ENCODE data around the gene ARL6IP5.

The ARL6IP5 gene

GRCh38 chr3:69118555-69118954 is 33.8 kb downstream of the ARL6IP5 start:
- no peak for DNase-seq

GRCh38 chr3:69119138-69119537 is 34.4 kb downstream of the ARL6IP5 start:
- DNase-seq = no peak

GRCh38 chr3:69119681-69120080 is 34.9 kb downstream of the ARL6IP5 start:
- no peak for DNase-seq

- DNase-seq = peak; percentile 2 to 83
Observed at GRCh38 chr3:69120879-69121464, 36.2 kb downstream of the ARL6IP5 start.

- no peak for DNase-seq
Observed at GRCh38 chr3:69121513-69121912, 36.8 kb downstream of the ARL6IP5 start.

- no peak for DNase-seq
Observed at GRCh38 chr3:69121950-69122349, 37.2 kb downstream of the ARL6IP5 start.

- no peak for DNase-seq
Observed at GRCh38 chr3:69122403-69122802, 37.7 kb downstream of the ARL6IP5 start, which contains the start of gene LMOD3. Gene LMOD3 (minus strand): TSS chr3:69122595. CDS start chr3:69122386, 209 bp downstream.

GRCh38 chr3:69126216-69126615 is 41.5 kb downstream of the ARL6IP5 start:
- DNase-seq = no peak

- DNase-seq = no peak
Observed at GRCh38 chr3:69126999-69127398, 42.3 kb downstream of the ARL6IP5 start.

- DNase-seq = no peak
Observed at GRCh38 chr3:69128509-69128908, 43.8 kb downstream of the ARL6IP5 start.

- no peak for DNase-seq
Observed at GRCh38 chr3:69129531-69129930, 44.8 kb downstream of the ARL6IP5 start.

- no peak for DNase-seq
Observed at GRCh38 chr3:69130689-69131088, 46.0 kb downstream of the ARL6IP5 start.

GRCh38 chr3:69137005-69137404 is 52.3 kb downstream of the ARL6IP5 start:
- DNase-seq = no peak

GRCh38 chr3:69137412-69137811 is 52.7 kb downstream of the ARL6IP5 start:
- DNase-seq = no peak

GRCh38 chr3:69141313-69141712 is 56.6 kb downstream of the ARL6IP5 start:
- no peak for DNase-seq

- no peak for DNase-seq
Observed at GRCh38 chr3:69142090-69142489, 57.4 kb downstream of the ARL6IP5 start.

- DNase-seq = no peak
Observed at GRCh38 chr3:69142797-69143454, 58.2 kb downstream of the ARL6IP5 start.

- DNase-seq = no peak
Observed at GRCh38 chr3:69143612-69144011, 58.9 kb downstream of the ARL6IP5 start.

GRCh38 chr3:69144631-69145245 is 60.0 kb downstream of the ARL6IP5 start:
- peak in 1 of 2 donors; percentile 30 for DNase-seq

GRCh38 chr3:69145688-69146087 is 61.0 kb downstream of the ARL6IP5 start:
- no peak for DNase-seq

- DNase-seq = no peak
Observed at GRCh38 chr3:69149586-69149985, 64.8 kb downstream of the ARL6IP5 start.

All from bone marrow (tissue), 2 donors.